GM18870 (cell line): ENCODE measurements around the gene PLEKHG1.

Experiments used
- ATAC-seq: cut with Tn5 transposase; IDR thresholded peaks from one replicate; pipeline ENCODE4 v1.9.1; 2021; ENCODE audit warnings: moderate library complexity; ENCODE audit not compliant: unreplicated experiment

PLEKHG1 gene

GRCh38 chr6:150617496-150618460 lies 18.1 kb downstream of the PLEKHG1 start:
- no peak for ATAC-seq

- no peak for ATAC-seq
Measured at GRCh38 chr6:150619275-150619674, 19.6 kb downstream of the PLEKHG1 start.

GRCh38 chr6:150620244-150620643 lies 20.6 kb downstream of the PLEKHG1 start:
- ATAC-seq, result no peak

GRCh38 chr6:150620763-150621162 lies 21.1 kb downstream of the PLEKHG1 start:
- ATAC-seq, result no peak

GRCh38 chr6:150622476-150622875 lies 22.8 kb downstream of the PLEKHG1 start:
- no peak for ATAC-seq

GRCh38 chr6:150622941-150623874 lies 23.5 kb downstream of the PLEKHG1 start:
- peak; percentile 97 for ATAC-seq

- no peak for ATAC-seq
Measured at GRCh38 chr6:150624191-150624590, 24.5 kb downstream of the PLEKHG1 start.

- ATAC-seq, result no peak
Measured at GRCh38 chr6:150625927-150626326, 26.2 kb downstream of the PLEKHG1 start.

GRCh38 chr6:150627154-150627553 lies 27.5 kb downstream of the PLEKHG1 start:
- ATAC-seq, result no peak

GRCh38 chr6:150627585-150628025 lies 27.9 kb downstream of the PLEKHG1 start:
- ATAC-seq, result no peak

GRCh38 chr6:150628908-150629307 lies 29.2 kb downstream of the PLEKHG1 start:
- no peak for ATAC-seq

- peak; percentile 34 for ATAC-seq
Measured at GRCh38 chr6:150631283-150631983, 31.7 kb downstream of the PLEKHG1 start.

GRCh38 chr6:150631984-150632642 lies 32.4 kb downstream of the PLEKHG1 start:
- no peak for ATAC-seq

GRCh38 chr6:150632785-150633485 lies 33.2 kb downstream of the PLEKHG1 start:
- ATAC-seq, result peak; percentile 45

- no peak for ATAC-seq
Measured at GRCh38 chr6:150633486-150633834, 33.8 kb downstream of the PLEKHG1 start.

GRCh38 chr6:150634176-150634963 lies 34.7 kb downstream of the PLEKHG1 start:
- ATAC-seq, result no peak

GRCh38 chr6:150634964-150635292 lies 35.2 kb downstream of the PLEKHG1 start:
- ATAC-seq, result no peak

- no peak for ATAC-seq
Measured at GRCh38 chr6:150635906-150636514, 36.3 kb downstream of the PLEKHG1 start.

- ATAC-seq, result peak; percentile 29
Measured at GRCh38 chr6:150636808-150637207, 37.1 kb downstream of the PLEKHG1 start.
